Hypothalamus (tissue), 51 donors: ENCODE results near the gene NFASC.

Experiments used
- DNase-seq, 51 donors: peaks; one replicate each; lab custom pipeline; 2025; lab: John Stamatoyannopoulos, UW

NFASC gene

DNA sequence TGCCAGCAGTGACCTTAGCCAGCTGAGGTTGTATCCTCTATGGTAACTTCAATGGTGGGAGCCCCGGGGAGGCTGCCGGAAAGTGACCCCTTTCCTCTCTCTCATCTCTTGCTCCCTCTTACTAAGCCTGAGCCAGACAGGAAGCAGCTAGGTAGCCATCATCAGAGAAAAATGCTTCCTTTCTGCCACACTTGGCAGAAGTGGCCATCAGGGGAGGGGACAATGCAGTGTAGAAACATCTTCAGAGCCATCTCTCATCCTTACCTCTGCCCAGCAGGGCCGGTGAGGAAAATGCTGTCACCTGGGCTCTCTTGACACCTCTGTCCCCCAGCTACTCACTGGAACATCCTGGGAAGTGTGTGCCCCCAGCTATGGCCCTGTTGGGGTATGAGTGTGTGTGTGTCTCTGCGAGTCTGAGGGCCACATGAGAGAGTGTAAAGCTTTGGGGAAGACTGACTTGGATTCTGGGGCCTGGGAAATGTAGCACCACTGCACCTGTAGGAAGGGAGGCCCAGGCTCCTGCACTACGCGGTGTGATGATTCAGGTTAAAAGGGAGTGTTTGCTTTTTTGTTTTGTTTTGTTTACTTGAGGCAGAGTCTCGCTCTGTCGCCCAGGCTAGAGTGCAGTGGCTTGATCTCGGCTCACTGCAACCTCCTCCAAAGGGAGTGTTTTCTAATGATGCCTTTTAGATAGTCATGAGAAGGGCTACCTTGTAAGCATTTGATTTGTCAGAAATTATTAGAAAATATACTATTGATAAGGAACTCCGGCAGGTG is 123.6 kb downstream of the NFASC start:
- no peak for DNase-seq

DNA sequence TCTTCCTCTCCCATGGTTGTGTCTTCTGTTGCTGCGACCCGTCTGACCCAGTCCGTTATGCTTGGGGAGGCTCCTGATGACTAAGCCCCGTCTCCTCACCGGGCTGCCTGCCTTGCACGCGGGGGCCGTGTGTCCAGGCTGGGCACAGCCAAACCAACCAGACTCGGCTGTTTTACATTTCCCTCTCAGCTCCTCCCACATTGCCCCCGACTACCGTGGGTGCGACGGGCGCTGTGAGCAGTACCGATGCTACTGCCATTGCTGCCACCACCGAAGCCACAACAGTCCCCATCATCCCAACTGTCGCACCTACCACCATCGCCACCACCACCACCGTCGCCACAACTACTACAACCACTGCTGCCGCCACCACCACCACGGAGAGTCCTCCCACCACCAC is 126.3 kb downstream of the NFASC start:
- DNase-seq = no peak

DNA sequence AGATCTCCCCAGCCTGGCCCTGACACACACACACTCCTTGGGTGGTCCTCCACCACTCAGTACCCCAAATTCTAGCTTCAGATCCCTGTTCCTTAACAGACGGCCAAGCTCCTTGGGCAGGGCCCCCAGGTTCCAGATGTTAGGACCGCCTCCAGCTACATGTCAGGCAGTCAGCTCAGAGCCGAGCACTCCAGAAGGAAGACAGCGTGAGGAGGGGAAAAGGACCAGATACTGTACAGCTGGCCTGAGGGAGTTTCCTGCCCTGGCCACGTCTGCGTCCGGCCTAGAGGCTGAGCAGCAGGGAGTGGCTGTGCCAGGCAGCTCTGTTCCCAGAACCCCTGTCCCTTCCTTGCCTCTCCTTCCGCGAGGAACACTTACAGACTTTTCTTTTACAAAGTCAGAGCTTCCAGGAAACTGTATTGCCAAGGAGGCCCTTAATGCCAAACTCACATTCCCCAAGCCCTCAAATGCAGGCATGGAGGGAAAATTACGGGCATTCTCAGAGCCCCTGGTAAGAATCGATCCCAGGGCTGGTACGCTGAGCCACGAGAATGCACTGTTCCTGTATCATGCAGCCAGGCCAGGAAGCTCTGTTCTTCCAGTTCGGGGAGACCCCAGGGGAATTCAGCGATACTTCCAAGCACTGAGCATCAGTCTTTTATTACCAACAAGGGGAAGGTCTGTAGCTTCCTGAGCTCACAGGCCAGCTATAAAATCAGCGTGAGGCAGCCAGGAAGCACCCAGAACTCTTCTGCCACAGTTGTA is 127.1 kb downstream of the NFASC start:
- DNase-seq = no peak

DNA sequence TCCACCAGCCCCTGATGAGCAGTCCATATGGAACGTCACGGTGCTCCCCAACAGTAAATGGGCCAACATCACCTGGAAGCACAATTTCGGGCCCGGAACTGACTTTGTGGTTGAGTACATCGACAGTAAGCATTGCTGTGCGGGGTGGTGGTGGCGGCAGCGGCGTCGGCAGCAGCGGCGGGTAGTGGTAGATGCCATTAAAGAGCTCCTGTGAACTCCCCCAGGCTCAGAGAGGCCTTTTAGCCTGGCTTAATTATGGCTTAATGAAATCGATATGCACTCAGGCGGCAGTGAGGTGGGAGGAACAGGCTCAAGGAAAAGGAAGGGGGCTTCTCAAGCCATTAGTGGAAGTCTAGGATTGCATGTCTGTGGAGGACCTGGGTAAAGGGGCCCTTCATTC is 130.5 kb downstream of the NFASC start:
- no peak for DNase-seq

DNA sequence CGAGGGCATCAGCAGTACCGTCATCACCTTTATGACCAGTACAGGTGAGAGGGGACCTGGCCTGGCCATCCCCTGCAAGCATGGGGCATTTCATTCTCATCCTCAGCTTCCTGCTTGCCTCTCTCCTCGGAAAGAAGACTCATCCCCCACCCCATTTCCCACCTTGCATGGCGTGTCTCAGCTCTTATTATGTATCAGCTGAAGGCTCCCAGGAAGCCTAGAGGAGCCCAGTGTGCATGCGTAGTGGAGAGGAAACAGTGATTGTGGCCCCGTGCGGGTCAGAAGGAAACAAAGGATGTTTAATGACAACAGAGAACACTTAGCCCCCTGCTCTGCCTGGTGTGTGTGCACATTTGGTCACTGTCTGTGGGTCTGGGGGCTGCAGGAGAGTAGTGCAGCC is 132.0 kb downstream of the NFASC start:
- DNase-seq = no peak

DNA sequence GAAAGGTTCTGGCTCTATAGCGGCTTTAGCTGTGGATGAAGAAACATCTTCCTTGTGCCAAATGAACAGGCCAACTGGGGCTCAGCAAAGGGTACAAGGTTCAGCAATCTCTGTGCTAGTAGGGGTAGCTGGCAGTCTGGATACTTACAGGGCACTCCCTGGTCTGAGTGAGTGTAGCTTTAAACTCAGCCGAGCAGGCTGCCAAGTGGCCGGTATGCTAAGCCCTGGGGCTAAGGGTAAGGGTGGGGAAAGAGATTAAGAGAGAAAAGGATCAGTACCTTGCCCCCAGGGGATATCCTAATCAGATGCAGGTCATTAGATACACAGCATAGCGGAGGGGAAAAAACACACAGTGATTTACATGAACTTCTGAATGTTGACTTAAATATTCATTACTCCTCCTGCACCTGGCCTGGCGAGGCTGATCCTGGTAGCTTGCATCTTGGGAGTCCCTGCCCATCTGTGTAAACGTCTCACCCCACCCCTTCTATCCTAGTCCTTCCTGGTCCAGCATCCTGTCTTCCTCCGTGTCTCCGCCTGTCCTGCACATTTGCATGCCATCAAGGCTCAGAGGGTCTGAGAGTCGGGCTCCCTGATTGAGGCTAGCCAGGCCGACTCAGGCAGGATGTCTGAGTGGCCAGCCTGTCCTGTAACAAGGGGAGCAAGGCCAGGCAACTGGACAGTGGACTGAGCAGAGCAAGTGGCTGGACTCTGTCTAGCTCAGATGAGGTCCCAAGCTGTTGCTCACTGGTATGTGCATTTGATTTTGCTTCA is 132.9 kb downstream of the NFASC start:
- DNase-seq = no peak

DNA sequence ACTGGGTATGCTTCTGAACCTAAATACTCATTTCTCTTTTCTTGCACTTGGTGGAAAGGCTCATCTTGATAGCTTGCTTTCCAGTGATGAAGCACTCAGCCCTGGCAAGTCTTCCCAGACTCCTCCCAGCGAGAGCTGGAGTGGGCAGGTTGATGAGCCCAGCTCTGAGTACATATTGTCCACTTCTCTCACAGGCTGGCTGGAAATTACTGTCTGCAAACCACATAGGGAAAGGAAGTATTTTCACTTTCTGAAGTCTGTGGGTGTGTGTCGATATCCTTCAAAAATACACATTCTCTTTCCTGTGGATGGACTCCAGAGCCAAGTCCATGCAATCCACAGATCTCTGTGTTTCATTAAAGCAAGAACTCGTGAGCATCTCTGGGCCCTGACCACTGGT is 133.7 kb downstream of the NFASC start:
- peak in 2 of 51 donors; percentile 16 to 39 for DNase-seq

DNA sequence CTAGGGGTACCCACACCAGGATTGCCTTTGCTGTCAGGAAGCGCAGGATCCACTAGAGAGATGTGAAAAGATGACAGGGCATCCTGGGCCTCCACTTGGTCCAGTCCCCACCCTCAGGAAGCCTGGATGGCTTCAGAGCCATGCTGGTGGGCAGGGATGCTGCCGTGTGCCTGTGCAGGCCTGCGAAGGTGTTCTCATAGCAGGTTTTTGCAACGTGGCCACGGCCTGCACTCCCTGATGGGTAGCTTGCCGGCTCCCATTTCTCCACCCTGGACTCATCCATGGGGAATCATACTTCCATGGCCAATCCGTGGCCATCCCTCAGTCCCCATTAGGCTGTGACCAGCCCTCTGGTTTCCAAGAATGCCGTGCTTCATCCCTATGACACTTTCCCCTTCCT is 138.2 kb downstream of the NFASC start:
- no peak for DNase-seq

DNA sequence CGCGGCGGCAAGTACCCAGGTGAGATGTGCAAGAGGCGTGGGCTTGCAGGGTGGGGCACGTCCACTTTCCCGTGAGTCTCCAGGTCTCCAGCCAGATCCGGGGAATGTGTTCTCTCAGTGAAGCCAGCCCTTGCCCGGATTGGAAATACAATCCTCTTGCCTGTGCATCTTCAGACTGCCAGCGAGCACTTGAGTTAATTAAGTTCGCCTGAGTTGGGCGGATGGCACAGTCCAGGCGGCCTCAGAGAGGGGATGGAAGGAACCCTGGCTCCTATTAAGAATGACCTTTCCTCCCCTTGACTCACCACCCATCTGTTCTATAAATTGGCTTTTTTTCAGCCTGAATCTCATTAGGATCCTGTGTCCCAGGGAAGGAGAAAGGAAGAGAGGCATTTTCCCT is 139.0 kb downstream of the NFASC start:
- DNase-seq = peak in 1 of 51 donors; percentile 14

DNA sequence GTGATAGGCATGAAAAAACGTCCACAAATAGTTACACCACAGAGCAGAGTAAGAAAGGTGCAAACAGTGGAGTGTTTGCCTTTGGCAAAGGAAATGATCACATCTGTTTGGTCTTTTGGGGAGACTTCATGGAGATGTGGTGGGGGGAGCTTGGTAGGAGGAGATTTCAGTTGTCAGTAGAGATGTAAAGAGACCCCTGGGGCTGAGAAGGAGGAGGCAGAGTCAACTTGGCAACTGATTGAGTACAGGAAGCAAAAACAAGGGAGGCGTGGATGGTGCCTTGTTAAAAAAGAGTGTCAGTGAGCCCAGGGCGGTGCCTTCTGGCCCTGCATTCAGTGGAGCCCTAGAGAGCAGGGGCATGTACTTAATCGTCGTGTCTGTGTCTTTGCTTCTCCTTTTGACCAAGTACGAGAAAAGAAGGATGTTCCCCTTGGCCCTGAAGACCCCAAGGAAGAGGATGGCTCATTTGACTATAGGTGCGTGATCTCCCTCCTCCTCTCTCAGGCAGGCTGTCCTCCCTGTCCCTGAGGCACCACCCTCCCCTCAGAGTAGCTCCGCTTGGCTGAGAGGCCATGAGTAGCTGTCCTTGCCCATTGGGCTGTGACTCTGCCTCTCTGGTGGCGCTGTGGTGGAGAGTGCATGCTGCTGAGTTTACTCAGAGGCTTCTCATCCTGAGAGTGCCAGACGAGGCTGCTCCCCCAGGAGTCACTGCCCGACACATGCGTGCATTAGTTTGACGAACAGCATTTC is 141.9 kb downstream of the NFASC start:
- no peak for DNase-seq

DNA sequence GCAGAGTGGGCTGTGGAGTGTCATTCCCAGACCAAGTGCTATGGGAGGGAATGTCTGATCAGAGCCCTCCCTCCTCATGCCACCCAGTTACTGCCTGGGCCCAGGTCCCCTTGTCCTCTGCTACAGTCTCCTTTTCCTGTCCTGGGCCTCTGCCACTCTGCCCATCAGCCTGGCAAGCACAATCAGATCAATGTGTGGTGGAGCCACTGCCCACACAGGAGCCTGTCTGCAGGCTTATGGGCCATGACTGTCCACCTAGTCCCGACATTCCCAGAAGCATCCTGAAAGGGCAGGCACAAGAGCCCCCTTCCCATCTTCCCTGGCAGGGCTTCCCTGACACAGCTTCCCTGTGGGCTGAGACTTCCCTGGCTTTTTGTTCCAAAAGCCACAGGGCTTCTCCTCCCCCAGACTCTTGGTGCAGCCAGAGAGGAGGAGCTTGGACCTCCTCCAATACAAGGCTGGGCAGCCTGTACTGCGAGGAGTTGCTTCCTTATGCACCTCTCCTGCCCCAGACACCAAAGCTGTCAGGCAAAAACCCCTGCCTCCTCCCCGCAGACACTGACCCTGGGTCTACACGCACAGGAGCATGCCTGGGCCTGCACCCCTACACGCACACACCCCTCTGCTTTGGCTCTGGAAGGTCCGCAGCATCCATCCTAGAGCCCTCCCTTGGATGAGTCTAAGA is 143.2 kb downstream of the NFASC start:
- DNase-seq = peak in 34 of 51 donors; percentile 11 to 71 (median 42)

DNA sequence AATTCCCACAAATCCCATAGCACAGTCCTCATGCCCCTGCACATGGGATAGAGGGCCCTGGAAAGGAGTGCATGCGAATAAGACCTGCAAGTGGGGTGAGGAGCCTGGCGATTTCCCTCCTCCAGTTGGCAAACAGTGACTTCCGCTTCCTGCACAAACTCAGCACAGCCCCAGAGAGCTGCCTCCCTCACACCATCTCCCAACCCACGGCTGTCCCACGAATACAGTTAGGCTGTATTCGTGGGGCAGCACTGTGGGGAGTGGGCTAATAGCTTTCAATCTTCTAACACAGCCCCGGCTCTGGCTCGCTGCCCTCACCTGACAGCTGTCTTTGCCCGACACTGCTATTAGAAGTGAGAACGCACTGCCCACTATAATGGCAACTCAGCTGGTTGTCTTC is 144.1 kb downstream of the NFASC start:
- DNase-seq = no peak

DNA sequence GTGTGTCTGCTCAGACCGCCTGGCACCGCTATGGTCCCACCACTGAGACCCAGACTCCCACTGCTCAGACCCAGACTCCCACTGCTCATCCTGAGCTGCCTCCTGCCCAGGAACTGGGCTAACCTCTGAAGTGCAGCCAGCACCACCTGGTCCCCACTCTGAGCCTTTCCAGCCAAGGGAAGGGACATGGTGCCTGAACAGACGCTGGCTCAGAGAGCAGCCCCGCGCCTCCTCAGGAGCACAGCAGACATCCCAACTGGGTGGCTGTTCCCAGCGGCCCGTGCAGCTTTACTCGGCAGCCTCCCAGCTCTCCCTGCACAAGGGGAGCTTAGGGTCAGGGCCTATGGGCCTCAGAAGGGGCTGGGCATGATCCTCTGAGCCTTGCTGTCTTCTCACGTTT is 144.6 kb downstream of the NFASC start:
- no peak for DNase-seq

DNA sequence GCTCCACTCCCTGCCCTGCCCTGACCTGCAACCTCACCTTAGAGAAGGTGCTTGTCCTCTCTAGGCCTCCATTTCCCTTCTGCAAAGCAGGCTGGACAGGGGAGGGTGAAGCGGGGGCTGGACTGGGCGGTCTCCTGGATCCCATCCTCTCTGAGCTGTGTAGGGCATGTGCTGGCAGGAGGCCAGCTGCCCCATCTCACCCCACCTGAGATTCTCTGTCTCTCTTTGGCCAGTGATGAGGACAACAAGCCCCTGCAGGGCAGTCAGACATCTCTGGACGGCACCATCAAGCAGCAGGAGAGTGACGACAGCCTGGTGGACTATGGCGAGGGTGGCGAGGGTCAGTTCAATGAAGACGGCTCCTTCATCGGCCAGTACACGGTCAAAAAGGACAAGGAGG is 145.4 kb downstream of the NFASC start:
- DNase-seq = no peak

DNA sequence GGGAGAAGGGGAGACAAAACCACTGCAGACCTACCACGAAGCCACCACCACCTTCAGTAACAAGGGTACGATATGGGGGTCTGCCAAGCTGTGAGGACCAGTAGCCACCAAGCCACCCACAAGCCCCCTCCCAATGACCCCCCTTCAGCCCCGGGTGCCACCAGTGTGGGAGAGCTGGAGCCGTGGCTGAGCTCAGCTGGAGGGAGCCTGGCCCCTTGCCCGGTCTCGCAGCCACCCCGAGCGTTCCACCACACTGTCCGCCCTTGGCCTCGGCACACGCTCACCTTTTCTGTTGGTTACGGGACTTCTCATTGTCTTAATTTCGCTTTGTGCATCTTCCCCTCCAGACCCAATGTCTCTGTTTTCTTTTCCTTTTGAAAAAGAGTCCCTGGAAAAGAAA is 145.9 kb downstream of the NFASC start:
- peak in 3 of 51 donors; percentile 9 to 52 (median 19) for DNase-seq

DNA sequence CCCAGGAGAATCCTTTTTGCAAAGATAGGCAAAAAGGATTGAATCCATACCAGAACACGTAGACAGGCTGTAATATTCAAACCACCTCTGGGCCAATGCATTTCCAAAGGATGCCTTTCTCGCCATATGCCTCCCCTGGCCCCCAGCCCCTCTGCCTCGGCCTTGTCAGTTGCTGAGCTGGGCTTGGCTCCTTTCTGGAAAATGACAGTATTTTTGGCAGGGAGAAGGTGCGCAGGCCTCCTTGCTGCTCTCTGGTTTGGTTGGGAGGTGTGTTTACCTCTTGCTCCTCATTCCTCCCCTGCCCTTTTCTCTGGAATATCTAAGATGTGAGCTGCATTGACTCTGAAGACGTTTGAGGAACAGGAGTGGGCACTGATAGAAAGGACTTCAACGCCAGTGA is 146.3 kb downstream of the NFASC start:
- DNase-seq = no peak

DNA sequence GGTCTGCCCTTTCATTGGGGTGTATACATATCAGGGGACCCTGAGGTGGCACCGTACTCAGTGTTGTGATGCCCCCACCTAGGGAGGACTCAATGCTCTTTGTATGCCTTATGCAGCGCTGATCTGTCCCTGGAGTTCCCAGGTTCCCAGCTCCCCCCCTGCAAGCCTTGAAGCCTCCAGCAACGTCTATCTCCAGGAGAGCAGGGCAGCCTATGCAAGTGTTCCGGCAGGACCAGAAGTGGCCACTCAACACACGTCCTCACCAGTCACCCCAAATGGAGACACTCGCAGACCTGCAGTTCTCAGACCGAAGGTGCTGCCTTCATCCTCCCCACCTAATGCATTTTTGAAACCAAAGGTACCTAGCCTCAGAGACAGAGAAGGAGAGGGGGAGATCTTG is 147.1 kb downstream of the NFASC start:
- DNase-seq = no peak

DNA sequence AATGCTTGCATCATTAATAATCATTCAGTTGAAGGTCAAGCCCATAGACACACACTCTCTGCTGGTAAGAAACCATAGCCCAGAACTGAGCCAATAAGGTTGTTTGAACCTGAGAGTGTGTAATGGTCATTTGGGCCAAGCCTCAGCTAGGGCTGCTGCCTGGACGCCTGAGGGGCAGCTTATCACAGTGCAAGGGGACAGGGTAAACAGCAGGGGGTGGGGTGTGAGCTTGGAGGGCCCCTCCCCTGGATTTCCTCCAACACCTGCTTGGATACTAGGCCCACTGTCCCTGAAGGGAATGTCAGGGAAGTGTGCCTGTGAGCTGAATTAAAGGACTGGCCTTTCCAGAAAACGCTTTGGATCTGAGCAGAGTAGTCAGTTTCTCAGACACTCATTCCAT is 147.7 kb downstream of the NFASC start:
- DNase-seq = no peak

DNA sequence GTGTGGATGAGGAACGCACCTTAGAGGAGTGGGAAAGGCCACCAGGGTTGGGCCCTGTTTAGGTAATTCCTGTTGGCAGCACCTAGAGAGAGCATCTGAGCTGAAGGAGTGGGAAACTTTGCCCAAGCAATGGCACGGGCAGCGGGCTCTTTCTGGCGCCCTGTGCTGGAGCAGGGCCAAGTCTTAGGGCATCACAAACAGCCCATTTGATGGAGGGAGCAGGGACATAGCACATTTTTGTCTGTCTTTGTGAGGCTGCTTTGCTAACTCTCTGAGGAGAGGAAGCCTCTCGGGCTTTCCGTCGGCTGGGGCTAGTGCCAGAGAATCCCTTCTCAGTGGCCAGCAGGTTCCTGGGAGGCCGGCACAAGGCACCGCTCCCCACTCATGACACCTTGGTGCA is 149.8 kb downstream of the NFASC start:
- DNase-seq = peak in 13 of 51 donors; percentile 15 to 49 (median 29)

DNA sequence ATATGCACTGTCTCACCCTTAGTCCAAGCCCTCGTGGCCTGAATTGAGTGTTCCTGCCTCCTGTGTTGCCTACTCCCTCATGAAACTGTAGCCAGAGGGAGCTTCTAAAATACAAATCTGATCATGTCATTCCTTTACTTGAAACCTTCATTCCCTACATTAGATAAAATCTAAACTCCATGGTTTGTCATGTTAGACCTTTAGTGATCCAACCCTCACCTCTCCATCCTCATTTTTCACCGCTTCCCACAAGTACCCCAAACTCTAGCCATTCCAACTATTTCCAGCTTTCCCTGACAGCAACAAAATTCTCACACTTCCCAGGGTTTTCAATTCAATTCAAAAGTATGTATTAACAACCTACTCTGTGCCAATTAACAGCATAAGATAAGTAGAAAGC is 154.0 kb downstream of the NFASC start:
- DNase-seq = no peak
